GM18867 (cell line): Measurements from ENCODE around the gene FLG2.

Experiments used
- ATAC-seq: cut with Tn5 transposase; IDR thresholded peaks from one replicate; pipeline ENCODE4 v1.9.1; 2021; ENCODE audit warnings: mild to moderate bottlenecking, moderate library complexity; ENCODE audit not compliant: unreplicated experiment

FLG2 gene

DNA sequence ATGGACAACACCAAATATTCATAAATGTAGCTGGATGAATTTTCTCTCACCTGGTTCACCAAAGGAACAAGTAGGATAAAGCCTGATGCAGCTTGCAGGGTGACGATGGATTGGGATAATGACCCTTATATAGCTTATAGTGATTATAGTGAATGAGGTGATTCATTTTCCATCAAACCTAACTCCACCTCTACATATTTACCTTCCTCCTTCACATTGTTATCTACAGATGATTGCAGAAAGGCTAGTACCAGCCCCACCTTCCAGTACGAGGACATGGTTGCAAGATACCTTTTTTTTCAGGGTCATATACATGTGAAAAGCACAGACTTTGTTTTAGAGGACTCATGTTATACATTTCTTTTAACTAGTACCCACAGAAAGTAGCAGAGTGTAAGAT lies at the start of gene FLG2:
TSS of gene FLG2 (minus strand) at position 101 of the 400 bp plus-strand sequence. CDS start 1,122 bp downstream, outside the sequence.
- ATAC-seq, result no peak

GRCh38 chr1:152408664-152409063 lies 48.9 kb upstream of the FLG2 start:
- ATAC-seq, result no peak

DNA sequence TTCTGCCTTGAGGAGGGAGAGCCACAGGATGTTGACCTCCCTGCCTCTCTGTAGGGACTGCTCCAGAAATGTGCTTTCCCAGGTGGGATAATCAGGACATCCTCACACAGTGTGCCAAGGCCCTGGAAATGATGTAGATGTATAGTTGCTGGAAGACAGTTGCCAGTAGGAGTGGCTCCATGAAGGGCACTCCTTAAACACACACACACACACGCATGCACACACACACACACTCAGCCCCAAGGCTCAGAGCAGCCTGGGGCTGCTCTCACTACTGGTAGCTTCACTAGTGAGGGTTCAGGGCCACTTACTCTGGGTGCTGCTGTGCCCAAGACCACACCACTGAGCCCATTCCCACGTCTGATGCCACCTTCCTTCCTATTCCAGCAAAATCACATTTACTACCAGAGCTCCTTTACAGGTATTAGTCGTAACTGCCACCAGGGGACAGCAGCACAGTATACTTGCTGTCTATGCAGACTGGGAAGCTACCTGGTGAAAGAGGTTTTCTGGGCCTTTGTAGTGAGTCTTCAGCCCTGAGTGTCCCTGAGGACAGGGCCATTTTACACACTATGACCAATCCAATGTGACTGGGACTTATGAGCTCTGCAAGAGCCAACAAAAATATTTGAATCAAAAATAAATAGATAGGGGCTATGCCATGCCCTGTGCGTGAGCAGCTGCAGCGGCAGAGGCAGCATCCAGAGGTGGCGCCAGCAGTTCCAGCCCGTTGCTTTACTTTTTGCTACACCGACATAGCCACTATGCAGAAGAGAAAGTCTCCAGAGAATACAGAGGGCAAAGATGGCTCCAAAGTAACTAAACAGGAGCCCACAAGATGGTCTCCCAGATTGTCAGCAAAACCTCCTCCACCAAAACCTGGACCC lies 39.2 kb upstream of the FLG2 start:
- ATAC-seq, result peak; percentile 44

DNA sequence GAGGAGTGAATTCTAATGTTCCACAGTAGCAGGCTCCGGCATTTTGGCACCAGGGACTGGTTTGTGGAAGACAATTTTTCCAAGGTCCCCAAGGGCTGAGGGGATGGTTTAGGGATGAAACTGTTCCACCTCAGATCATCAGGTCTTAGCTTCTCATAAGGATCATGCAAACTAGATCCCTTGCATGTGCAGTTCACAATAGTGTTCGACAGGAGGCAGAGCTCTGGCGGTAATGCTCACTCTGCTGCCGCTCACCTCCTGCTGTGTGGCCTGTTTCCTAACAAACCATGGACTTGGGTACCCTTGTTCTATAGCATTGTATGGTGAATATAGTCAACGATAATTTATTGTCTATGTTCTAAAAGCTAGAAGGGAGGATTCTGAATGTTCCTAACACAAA lies 37.7 kb upstream of the FLG2 start:
- ATAC-seq, result no peak

- no peak for ATAC-seq
Observed at GRCh38 chr1:152394151-152394550, 34.3 kb upstream of the FLG2 start.

DNA sequence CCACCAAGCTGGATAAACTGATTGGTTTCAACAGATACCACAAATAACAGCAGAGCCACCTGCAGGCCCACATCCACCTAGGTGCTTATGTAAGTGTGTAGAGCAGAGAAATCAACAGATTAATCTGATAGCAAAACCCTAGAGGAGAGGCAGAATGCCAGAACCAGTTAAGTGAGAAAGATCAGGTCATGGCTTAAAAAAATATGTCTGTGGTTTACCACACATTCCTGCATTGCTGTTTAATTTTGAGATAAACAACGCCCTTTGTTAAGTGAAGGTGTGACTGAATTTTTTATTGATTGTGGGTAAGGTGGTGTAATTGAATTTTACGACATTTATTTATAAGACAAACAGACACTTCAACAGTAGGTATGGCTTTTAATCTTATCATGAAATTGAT lies 33.1 kb upstream of the FLG2 start:
- ATAC-seq, result no peak

- ATAC-seq, result no peak
Observed at GRCh38 chr1:152388889-152389288, 29.1 kb upstream of the FLG2 start.

DNA sequence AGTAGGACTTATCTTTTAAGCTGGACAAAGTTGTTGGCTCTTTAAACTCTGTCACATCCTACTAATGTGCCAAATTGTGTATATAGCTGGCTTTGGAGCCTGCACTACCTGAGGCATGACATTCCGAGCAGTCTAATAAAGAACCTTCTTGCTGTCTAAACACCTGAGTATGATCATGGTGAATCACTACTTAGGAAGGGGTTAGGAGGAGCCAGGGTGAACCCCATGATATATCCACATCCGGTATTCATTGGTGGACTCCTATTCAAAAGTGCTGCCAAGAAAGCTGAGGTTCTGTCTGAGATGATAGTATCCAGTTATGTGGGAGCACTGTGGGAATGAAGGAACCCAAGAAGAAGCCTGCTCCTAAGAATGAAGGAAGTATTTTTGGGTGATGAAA lies 27.1 kb upstream of the FLG2 start:
- no peak for ATAC-seq

DNA sequence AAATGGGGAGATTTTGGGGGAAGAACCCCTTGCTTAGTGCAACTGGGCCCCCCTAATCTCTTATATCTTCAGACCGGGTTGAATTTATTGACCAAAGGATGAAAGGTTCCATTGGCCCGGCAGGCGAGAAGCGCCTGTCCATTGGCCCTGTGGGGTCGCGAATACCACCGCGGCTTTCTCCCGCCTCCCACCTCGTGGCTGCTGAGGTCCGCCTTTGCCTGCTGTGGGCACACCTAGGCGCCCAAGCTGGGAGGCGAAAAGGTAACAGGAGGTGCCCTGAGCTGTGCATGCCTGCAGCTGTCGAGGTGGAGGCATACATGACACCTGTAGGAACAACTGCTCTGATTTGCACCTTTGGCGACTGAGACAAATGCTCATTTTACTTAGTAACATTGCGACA lies 21.1 kb upstream of the FLG2 start:
- ATAC-seq, result no peak

- no peak for ATAC-seq
Observed at GRCh38 chr1:152374451-152374850, 14.6 kb upstream of the FLG2 start.

GRCh38 chr1:152372672-152373071 lies 12.9 kb upstream of the FLG2 start:
- no peak for ATAC-seq

DNA sequence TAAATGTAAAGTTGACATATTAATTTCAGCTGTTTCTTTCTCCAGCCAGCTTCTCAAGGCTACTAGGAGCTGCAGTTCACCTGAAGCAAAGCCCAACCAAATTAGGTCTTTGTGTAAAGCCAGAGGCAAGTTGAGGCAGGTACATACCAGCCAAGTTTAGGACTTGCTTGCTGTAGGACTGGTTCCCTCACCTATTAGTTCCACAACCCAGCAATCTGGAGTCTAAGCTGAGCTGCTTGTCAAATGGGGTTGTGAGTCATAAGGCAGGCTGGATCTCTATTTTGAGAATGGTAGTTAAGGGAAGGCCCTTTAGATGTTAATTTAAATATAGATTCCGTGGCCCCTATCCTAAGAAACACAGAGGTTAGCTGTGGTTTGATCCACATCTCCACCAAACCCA lies 7.6 kb upstream of the FLG2 start:
- no peak for ATAC-seq

GRCh38 chr1:152356736-152357135 lies 3.1 kb downstream of the FLG2 start:
- ATAC-seq, result no peak

- no peak for ATAC-seq
Observed at GRCh38 chr1:152349611-152350010, 10.2 kb downstream of the FLG2 start.

DNA sequence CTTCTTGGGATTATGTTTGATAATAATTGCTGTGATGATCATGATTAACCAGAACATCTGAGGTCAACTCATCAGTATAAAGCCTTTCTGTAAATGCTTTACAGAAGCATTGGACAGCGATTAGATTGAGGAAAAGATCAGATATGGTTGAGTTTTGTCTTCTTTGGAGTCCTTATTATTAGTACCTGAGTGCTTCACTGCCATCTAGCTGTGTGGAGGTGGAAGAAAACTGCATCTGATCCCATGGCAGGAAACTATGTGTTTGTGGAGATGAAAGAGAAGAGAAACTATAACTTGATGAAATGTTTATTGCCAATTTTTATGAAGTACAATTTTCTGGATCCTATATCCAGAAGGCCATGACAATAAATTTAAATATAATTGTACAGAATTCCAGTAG lies 11.4 kb downstream of the FLG2 start:
- no peak for ATAC-seq

DNA sequence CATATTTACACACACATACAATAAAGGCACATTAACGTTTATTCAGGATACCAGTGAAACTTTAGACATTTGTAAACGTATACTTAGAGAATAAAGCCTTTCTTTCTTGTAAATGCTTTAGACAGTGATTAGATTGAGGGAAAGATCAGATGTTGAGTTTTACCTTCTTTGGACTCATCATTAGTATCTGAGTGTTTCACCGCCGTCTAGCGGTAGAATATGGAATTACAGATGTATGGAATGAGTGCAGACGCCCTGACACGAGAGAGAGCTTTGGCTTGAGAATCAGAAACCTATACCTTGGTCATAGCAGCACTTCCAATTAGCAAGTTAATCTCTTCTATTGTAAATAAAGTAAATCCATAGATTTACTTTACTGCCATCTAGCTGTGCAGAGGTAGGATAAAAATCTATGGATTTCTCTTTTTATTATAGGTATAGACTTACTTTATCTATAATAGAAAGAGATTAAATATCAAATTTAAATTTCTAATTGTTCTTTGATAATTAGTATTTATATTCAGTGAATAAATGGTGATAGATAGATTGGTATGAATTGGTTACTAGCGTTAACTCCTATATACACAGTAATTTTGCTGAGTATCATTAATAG lies 12.6 kb downstream of the FLG2 start:
- peak; percentile 76 for ATAC-seq

DNA sequence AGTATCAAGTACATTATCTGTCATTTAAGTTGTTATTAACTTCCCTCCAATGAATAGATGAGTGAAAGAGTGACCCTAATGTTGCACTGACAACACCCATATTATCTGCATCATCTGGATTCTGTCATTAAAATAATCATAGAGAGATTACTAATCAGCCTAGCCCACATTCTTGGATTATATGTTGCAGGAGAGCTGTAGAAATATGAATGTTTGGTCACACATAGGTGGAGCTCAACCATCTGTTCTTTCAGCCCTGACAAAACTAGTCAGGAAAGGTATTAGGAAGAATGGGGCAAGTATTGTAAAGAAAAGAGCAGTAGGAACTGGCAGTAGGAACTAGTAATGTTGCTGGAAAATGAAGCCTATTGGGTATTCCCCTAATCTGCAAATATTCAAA lies 15.4 kb downstream of the FLG2 start:
- ATAC-seq, result no peak

GRCh38 chr1:152343006-152343405 lies 16.8 kb downstream of the FLG2 start:
- no peak for ATAC-seq

DNA sequence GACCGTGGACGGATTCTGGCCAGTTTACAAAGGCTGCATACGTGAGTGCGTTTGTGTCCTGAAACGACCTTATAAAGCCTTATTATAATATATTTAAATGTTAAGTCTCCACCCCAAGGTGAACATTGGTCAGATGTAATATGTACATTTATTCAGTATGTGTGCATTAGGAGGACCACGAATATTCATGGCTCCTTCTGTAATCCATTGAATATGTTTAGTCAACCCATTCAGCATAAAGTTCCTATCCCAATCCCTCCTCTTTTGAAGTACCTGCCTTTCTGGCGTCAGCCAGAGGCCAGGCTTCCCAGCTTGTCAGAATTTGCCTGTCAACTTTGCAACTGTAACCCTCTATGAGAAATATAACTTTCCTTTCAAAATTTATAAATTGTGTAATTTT lies 24.4 kb downstream of the FLG2 start:
- no peak for ATAC-seq

GRCh38 chr1:152328801-152329391 lies 30.9 kb downstream of the FLG2 start:
- no peak for ATAC-seq

GRCh38 chr1:152325111-152325510 lies 34.7 kb downstream of the FLG2 start, which contains the start of gene FLG:
Gene FLG (minus strand): TSS chr1:152325239. CDS start chr1:152315456, 9,783 bp downstream.
- no peak for ATAC-seq

DNA sequence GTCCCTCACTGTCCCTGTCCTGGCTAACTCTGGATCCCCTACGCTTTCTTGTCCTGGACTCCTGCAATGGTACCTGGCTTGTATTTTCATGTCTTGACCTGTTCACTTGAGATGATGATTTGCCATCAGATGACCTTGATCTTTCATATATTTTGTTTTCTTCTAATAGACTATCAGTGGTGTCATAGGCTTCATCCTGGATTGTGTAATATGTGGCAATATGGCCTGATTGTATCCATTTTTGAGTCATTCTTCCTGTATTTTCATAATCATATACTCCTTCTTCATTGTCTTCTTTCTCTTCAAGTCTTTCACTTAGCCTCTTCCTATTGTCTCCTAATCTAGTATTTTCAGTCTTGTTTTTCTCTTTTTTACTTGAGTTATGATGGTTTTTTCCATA lies 45.8 kb downstream of the FLG2 start:
- no peak for ATAC-seq
